HCT116 (cell line): ENCODE results near the gene RPS24.

Source experiments
- EZH2phosphoT487 ChIP-seq: fragments of 200-600 bp; IDR thresholded peaks from 2 replicates; pipeline ENCODE4 v1.6.1; 2018; ENCODE audit warnings: antibody characterized with exemption, borderline replicate concordance
- JUND ChIP-seq: IDR thresholded peaks from 2 replicates; pipeline ENCODE4 v1.6.1; 2012
- POLR2A ChIP-seq: IDR thresholded peaks from 2 replicates; pipeline ENCODE4 v1.7.0; 2011; ENCODE audit warnings: borderline replicate concordance; ENCODE audit not compliant: insufficient read depth, insufficient read length; ENCODE audit errors: extremely low read depth
- POLR2AphosphoS5 ChIP-seq: IDR thresholded peaks from 2 replicates; pipeline ENCODE4 v1.6.1; 2011; ENCODE audit warnings: mild to moderate bottlenecking, low read depth, low read length, moderate library complexity
- RAD21 ChIP-seq: IDR thresholded peaks from 2 replicates; pipeline ENCODE4 v1.6.1; 2012; ENCODE audit warnings: low read depth, mild to moderate bottlenecking
- SP1 ChIP-seq: IDR thresholded peaks from 2 replicates; pipeline ENCODE4 v1.6.1; 2012; ENCODE audit warnings: low read depth
- SRF ChIP-seq: IDR thresholded peaks from 2 replicates; pipeline ENCODE4 v1.6.1; 2012; ENCODE audit warnings: low read depth
- ZFX ChIP-seq: fragments of 450-650 bp; IDR thresholded peaks from 2 replicates; pipeline ENCODE4 v1.6.1; 2017
- TF ChIP-seq, protein P1 (sequence below), 3 experiments: fragments of 200-600 bp in 1 of 3; sonication (generic) in 1 of 3; IDR thresholded peaks in 2 of 3; conservative IDR thresholded peaks in 1 of 3; 2 replicates each; pipeline ENCODE4 v1.5.1; 2012 to 2017; ENCODE audit warnings: low read depth in 2 of 3, low read length in 2 of 3, antibody characterized with exemption in 1 of 3, borderline replicate concordance in 1 of 3, control low read depth in 1 of 3, mild to moderate bottlenecking in 1 of 3, mixed read lengths in 1 of 3, mixed run types in 1 of 3, moderate library complexity in 1 of 3; ENCODE audit not compliant: insufficient read depth in 1 of 3
- TF ChIP-seq, protein P2 (sequence below): IDR thresholded peaks from 2 replicates; pipeline ENCODE4 v1.6.1; 2012; ENCODE audit warnings: low read depth
- TF ChIP-seq, protein P3 (sequence below): IDR thresholded peaks from 2 replicates; pipeline ENCODE4 v1.6.1; 2012

DNA sequence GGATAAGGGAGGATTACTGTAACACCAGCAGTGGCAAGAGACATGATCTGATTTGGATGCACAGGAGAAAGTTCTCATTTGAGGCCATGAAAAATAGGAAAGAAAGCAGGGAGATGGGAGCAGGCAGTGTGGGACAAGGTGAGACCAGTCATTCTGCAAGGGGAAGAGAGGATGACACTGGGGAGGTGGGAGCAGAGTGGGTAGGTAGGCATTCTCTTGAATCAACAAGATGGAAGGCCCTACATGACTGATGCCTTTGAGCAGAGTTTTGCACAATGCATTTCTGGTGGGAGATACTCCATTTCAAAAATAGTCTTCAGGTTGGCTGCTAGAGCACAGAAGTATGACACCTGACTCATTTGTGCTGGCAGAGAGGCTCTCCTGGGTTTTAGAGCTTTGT, 10.5 kb downstream of the RPS24 start:
- TF ChIP-seq, protein P1, sequence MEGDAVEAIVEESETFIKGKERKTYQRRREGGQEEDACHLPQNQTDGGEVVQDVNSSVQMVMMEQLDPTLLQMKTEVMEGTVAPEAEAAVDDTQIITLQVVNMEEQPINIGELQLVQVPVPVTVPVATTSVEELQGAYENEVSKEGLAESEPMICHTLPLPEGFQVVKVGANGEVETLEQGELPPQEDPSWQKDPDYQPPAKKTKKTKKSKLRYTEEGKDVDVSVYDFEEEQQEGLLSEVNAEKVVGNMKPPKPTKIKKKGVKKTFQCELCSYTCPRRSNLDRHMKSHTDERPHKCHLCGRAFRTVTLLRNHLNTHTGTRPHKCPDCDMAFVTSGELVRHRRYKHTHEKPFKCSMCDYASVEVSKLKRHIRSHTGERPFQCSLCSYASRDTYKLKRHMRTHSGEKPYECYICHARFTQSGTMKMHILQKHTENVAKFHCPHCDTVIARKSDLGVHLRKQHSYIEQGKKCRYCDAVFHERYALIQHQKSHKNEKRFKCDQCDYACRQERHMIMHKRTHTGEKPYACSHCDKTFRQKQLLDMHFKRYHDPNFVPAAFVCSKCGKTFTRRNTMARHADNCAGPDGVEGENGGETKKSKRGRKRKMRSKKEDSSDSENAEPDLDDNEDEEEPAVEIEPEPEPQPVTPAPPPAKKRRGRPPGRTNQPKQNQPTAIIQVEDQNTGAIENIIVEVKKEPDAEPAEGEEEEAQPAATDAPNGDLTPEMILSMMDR (IDR thresholded peaks at IDR 0.05 in 2 of 3, conservative IDR thresholded peaks at IDR 0.05 in 1 of 3; ENCODE audit: borderline replicate concordance in 1 of 3, insufficient read depth in 1 of 3, low read depth in 2 of 3, low read length in 2 of 3): no peak
- TF ChIP-seq ZFX (no peak), POLR2A (peak; percentile 50), POLR2AphosphoS5 (no peak), SRF (no peak), EZH2phosphoT487 (no peak), RAD21 (no peak), SP1 (no peak), JUND (no peak; the same call in 1 of the 2 replicates)
- TF ChIP-seq, protein P2, sequence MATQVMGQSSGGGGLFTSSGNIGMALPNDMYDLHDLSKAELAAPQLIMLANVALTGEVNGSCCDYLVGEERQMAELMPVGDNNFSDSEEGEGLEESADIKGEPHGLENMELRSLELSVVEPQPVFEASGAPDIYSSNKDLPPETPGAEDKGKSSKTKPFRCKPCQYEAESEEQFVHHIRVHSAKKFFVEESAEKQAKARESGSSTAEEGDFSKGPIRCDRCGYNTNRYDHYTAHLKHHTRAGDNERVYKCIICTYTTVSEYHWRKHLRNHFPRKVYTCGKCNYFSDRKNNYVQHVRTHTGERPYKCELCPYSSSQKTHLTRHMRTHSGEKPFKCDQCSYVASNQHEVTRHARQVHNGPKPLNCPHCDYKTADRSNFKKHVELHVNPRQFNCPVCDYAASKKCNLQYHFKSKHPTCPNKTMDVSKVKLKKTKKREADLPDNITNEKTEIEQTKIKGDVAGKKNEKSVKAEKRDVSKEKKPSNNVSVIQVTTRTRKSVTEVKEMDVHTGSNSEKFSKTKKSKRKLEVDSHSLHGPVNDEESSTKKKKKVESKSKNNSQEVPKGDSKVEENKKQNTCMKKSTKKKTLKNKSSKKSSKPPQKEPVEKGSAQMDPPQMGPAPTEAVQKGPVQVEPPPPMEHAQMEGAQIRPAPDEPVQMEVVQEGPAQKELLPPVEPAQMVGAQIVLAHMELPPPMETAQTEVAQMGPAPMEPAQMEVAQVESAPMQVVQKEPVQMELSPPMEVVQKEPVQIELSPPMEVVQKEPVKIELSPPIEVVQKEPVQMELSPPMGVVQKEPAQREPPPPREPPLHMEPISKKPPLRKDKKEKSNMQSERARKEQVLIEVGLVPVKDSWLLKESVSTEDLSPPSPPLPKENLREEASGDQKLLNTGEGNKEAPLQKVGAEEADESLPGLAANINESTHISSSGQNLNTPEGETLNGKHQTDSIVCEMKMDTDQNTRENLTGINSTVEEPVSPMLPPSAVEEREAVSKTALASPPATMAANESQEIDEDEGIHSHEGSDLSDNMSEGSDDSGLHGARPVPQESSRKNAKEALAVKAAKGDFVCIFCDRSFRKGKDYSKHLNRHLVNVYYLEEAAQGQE: no peak
- TF ChIP-seq, protein P3, sequence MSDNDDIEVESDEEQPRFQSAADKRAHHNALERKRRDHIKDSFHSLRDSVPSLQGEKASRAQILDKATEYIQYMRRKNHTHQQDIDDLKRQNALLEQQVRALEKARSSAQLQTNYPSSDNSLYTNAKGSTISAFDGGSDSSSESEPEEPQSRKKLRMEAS: no peak
